ENCODE measurements around the gene RYR2.
A peak's percentile ranks its signal among the peaks of the same experiment; 100 is the strongest.

- TF ChIP-seq CTCF (IDR thresholded peaks at IDR 0.05) = peak in 2 of 7 experiments; percentile 3 to 7
- TF ChIP-seq POLR2A (IDR thresholded peaks at IDR 0.05) = no peak
Measured at GRCh38 chr1:237672748-237673147, 630.8 kb downstream of the RYR2 start.
